ENCODE results near the gene KRTAP10-9. TPM values are rescaled to one million over a fixed set of nuclear protein-coding genes. Genes with fewer than 3 reads are reported as not detected.
"Not testable (repeated sequence)": the region's sequence is repeated elsewhere in the genome, so short reads cannot be mapped to it uniquely, and the experiment has no call there.

KRTAP10-9 gene
- total RNA-seq, 4 donors from 2014 or later: not detected

DNA sequence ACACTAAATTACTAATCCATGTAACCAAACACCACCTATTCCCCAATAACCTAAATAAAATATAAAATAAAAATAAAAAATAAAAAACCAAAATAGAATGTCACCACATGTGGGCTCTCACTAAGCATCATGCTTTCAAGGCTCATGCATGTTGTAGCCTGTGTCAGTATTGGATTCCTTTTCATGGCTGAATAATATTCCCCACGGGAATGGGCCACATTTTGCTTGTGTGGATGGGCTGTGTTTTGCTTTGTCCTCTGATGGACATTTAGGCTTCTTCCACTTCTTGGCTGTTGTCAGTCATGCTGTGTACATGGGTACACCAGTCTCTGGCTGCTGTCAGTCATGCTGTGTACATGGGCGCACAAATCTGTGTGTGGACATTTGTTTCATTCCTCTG, 37.8 kb upstream of the KRTAP10-9 start:
- no peak overlapping the region for H3K27ac ChIP-seq
- H3K4me1 ChIP-seq: no peaks in the 10 kb centered on the region
- no peaks in the 10 kb centered on the region for H3K36me3 ChIP-seq
- DNase-seq: no peak
- H3K27me3 ChIP-seq: no peaks in the 10 kb centered on the region
- H3K4me3 ChIP-seq: no peak overlapping the region
- no peaks in the 10 kb centered on the region for H3K9me3 ChIP-seq
- TF ChIP-seq, protein P1, sequence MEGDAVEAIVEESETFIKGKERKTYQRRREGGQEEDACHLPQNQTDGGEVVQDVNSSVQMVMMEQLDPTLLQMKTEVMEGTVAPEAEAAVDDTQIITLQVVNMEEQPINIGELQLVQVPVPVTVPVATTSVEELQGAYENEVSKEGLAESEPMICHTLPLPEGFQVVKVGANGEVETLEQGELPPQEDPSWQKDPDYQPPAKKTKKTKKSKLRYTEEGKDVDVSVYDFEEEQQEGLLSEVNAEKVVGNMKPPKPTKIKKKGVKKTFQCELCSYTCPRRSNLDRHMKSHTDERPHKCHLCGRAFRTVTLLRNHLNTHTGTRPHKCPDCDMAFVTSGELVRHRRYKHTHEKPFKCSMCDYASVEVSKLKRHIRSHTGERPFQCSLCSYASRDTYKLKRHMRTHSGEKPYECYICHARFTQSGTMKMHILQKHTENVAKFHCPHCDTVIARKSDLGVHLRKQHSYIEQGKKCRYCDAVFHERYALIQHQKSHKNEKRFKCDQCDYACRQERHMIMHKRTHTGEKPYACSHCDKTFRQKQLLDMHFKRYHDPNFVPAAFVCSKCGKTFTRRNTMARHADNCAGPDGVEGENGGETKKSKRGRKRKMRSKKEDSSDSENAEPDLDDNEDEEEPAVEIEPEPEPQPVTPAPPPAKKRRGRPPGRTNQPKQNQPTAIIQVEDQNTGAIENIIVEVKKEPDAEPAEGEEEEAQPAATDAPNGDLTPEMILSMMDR (IDR thresholded peaks at IDR 0.05): no peak
- TF ChIP-seq POLR2A (IDR thresholded peaks at IDR 0.05): no peak

DNA sequence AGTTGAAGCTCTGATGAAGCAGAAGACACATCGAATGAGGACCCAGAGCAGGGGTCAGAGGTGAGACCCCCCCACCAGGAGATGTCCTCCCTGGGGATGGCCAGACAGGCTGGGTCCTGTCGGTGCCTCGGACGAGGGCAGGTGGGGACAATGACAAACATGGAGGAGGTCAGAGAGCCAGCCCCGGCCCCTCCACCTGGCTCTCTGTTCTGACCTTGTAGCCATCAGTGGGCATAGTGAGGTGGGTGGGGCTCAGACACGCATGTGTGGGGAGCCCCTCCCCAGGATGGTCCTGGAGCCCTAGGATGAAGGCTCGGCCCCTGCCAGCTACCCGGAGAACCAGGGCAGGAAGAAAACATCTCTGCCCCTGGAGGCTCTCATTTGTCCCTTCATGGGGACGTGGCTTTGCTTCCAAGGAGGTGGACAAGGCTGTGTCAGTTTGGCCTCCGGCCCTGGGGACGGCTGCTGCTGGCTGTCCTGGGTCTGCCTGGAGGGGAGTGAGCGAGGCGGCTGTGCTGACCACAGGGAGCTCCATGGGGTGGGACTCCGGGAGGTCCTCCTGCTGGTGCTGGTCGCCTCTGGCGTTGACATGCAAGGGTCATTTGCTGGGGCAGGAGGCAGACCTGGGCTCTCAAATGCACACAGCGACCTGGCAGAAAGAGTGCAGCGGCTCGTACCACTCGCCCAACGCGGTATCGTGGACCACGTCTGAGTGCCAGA, 37.1 kb upstream of the KRTAP10-9 start:
- Histone ChIP-seq H3K27ac (no peak overlapping the region), H3K4me1 (no peaks in the 10 kb centered on the region), H3K36me3 (no peaks in the 10 kb centered on the region), H3K27me3 (no peaks in the 10 kb centered on the region), H3K4me3 (no peak overlapping the region), H3K9me3 (no peaks in the 10 kb centered on the region)
- peak in 1 of 3 donors; percentile 37 for DNase-seq
- TF ChIP-seq, protein P1 (IDR thresholded peaks at IDR 0.05): no peak
- no peak for TF ChIP-seq POLR2A (IDR thresholded peaks at IDR 0.05)

DNA sequence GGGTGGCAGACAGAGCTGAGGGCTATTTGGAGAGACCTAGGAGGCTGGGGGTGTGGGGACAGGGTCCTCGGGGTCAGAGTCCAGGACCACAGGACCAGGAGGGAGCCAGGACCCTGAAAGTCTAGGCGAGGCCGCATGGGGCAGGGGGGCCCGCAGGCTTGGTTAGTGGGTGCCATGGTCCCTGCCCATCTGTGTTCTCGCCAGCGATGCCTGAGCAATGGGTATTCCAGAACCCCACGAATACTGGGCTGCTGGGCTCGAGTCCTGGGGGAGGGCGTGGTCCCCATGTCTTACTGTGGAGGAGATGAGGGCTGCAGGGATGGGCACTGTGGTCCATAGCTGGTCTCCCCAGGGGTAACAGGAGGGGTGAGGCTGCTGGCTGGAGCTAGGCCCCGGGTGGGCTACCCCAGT, 36.6 kb upstream of the KRTAP10-9 start:
- DNase-seq: peak in 1 of 3 donors; percentile 32
- TF ChIP-seq POLR2A (IDR thresholded peaks at IDR 0.05): no peak
- TF ChIP-seq, protein P1 (IDR thresholded peaks at IDR 0.05): no peak
- no peak overlapping the region for H3K4me3 ChIP-seq
- no peaks in the 10 kb centered on the region for H3K27me3 ChIP-seq
- H3K4me1 ChIP-seq: no peaks in the 10 kb centered on the region
- no peak overlapping the region for H3K27ac ChIP-seq
- no peaks in the 10 kb centered on the region for H3K36me3 ChIP-seq
- H3K9me3 ChIP-seq: no peaks in the 10 kb centered on the region

DNA sequence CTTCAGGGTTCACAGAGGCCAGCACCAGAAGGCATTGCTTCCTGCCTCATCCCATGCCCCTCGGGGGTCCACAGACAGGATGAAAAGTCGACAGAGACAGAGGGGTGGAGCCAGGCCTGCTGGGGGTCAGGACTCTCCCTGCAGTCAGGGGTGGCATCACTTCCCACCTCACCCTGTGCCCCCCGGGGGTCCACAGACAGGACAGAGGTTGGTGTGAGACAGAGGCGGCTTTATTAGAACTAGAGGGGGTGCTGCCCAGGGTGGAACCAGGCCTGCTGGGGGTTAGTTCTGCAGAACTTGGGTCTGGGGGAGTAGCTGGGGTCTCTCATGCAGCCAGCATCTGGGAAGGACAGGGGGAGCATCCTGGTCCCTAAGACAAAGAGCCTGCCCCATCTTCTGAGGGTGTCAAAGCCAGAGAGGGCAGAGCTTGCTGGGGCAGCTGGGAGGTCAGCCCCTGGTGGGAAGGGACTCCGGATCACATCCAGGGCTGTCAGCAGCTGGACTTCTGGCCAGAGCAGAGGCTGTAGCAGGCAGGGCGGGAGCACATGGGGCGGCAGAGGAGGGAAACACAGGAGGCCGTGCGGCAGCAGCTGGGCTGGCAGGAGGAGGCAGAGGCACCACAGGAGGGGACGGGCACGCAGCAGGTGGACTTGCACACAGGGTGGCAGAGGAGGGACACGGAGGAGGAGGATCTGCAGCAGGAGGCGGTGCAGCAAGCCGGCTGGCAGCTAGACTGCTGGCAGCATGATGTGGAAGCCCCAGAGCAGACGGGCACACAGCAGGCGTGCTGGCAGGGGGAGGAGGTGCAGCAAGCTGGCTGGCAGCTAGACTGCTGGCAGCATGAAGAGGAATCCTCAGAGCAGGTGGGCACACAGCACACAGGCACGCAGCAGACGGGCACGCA, 35.7 kb upstream of the KRTAP10-9 start:
- H3K4me1 ChIP-seq, H3K27me3 ChIP-seq, H3K27ac ChIP-seq, H3K36me3 ChIP-seq, H3K9me3 ChIP-seq, H3K4me3 ChIP-seq: not testable (repeated sequence)
- peak in 1 of 3 donors; percentile 17 for DNase-seq

DNA sequence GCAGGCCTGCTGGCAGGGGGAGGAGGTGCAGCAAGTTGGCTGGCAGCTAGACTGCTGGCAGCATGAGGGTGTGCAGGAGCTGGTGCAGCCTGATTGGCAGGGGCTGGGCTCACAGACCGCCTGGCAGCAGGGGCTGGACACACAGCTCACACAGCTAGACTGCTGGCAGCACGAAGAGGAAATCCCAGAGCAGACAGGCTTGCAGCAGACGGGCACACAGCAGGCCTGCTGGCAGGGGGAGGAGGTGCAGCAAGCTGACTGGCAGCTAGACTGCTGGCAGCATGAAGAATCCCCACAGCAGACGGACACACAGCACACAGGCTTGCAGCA, 35.1 kb upstream of the KRTAP10-9 start:
- not testable (repeated sequence) for H3K9me3 ChIP-seq, H3K4me1 ChIP-seq, H3K27me3 ChIP-seq, H3K4me3 ChIP-seq, H3K36me3 ChIP-seq, DNase-seq, H3K27ac ChIP-seq

DNA sequence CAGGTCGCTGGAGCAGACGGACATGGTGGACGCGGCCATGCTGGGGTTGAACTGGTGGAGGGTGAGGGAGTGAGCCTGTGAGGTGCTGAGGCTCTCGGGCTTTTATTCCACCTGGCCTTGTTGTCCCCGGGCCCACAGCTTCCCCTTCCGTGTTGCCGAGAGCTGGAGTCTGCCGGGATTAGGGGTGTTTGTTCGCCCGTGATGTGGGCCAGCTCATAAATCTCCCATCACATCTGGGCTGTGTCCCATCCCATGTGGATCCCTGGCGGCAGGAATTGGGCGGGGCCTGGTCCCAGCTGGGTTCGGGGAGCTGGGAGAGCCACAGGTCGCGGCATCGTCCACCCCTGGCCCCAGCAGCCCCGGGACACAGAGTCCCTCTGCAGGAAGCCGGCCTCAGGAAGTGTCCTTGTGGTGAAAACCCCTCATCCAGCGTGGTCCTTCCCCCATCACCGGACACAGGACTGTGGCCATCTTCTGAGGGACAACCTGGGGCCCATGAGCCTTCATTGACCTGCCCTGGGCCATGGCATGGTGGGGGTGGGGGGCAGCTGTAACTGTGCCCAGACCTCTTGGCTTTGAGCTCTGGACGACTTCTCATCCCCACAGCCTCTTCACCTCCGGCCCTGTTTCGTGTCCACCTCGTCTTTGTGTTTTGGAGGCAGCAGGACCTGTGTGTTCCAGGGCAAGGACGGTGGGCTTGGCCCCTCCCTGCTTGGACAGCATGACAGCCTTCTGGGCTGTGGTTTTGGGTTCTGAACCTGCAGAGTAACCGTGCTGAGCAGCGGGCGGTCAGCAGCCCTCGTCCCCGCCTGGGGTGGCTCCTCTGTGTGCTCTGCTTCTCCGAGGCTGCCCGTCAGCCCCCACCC, 34.2 kb upstream of the KRTAP10-9 start, which contains the start of gene KRTAP10-6:
Gene KRTAP10-6, minus strand, starts transcription at position 60 of the 866 bp plus-strand sequence. Its CDS starts 21 bp downstream, at position 39.
- no peak for TF ChIP-seq POLR2A (IDR thresholded peaks at IDR 0.05)
- TF ChIP-seq, protein P1 (IDR thresholded peaks at IDR 0.05): no peak
- Histone ChIP-seq H3K4me3 (no peak within 1 kb of the TSS), H3K36me3 (no peaks in the 10 kb centered on the region), H3K9me3 (no peaks in the 10 kb centered on the region), H3K4me1 (no peaks in the 10 kb centered on the region), H3K27ac (no peak within 1 kb of the TSS), H3K27me3 (no peaks in the 10 kb centered on the region)
- peak in 2 of 3 donors; percentile 37 to 46 for DNase-seq

Data from Peyer's patch (tissue), 4 donors.